H9 (cell line): ENCODE data around the gene SDR9C7. TPM values are rescaled to one million over a fixed set of nuclear protein-coding genes. Genes with fewer than 3 reads are reported as not detected.

ENCODE experiments used
- DNase-seq: peaks from one replicate; pipeline ENCODE4 v3.0.0-alpha.2; 2017
- H2AFZ ChIP-seq: one replicate; pipeline ENCODE4 v1.6.1; 2013; ENCODE audit warnings: mild to moderate bottlenecking, low read length, control low read depth, moderate library complexity
- H2AK5ac ChIP-seq: 2 replicates; pipeline ENCODE4 v1.6.1; 2013; ENCODE audit warnings: low read length, control low read depth, mixed read lengths; ENCODE audit not compliant: insufficient read length
- H2BK120ac ChIP-seq: one replicate; pipeline ENCODE4 v1.6.1; 2013; ENCODE audit warnings: low read depth, mild to moderate bottlenecking, low read length, control low read depth, inconsistent platforms; ENCODE audit not compliant: poor library complexity, severe bottlenecking
- H2BK12ac ChIP-seq: 2 replicates; pipeline ENCODE4 v1.6.1; 2013; ENCODE audit warnings: low read length, control low read depth, mixed read lengths, low read depth; ENCODE audit not compliant: insufficient read length
- H2BK15ac ChIP-seq: 2 replicates; pipeline ENCODE4 v1.6.1; 2013; ENCODE audit warnings: low read depth, low read length, control low read depth
- H2BK20ac ChIP-seq: one replicate; pipeline ENCODE4 v1.6.1; 2013; ENCODE audit warnings: low read depth, mild to moderate bottlenecking, low read length, control low read depth, inconsistent platforms; ENCODE audit not compliant: poor library complexity, severe bottlenecking
- H2BK5ac ChIP-seq: 2 replicates; pipeline ENCODE4 v1.6.1; 2013; ENCODE audit warnings: low read length, control low read depth, mixed read lengths; ENCODE audit not compliant: insufficient read length
- H3K14ac ChIP-seq: 2 replicates; pipeline ENCODE4 v1.6.1; 2013; ENCODE audit warnings: low read length, control low read depth; ENCODE audit not compliant: insufficient read depth
- H3K18ac ChIP-seq: 2 replicates; pipeline ENCODE4 v1.6.1; 2013; ENCODE audit warnings: low read depth, mild to moderate bottlenecking, mixed read lengths, low read length, control low read depth; ENCODE audit not compliant: insufficient read length
- H3K23ac ChIP-seq: 2 replicates; pipeline ENCODE4 v1.6.1; 2013; ENCODE audit warnings: low read length, control low read depth, mixed read lengths, low read depth; ENCODE audit not compliant: insufficient read length
- H3K23me2 ChIP-seq: 2 replicates; pipeline ENCODE4 v1.6.1; 2013; ENCODE audit warnings: low read depth, mild to moderate bottlenecking, mixed read lengths, low read length, control low read depth; ENCODE audit not compliant: insufficient read length, poor library complexity, severe bottlenecking
- H3K27ac ChIP-seq: 2 replicates; pipeline ENCODE4 v1.5.1; 2013; ENCODE audit warnings: low read length, control low read depth, mixed read lengths, low read depth; ENCODE audit not compliant: insufficient read length
- H3K27me3 ChIP-seq: 2 replicates; pipeline ENCODE4 v1.6.1; 2013; ENCODE audit warnings: low read length, control low read depth, inconsistent platforms; ENCODE audit not compliant: insufficient read depth
- H3K4ac ChIP-seq: 2 replicates; pipeline ENCODE4 v1.6.1; 2013; ENCODE audit warnings: low read depth, mild to moderate bottlenecking, control low read depth, inconsistent platforms, low read length, moderate library complexity
- H3K4me1 ChIP-seq: 2 replicates; pipeline ENCODE4 v1.6.1; 2013; ENCODE audit warnings: low read length, control low read depth, inconsistent platforms; ENCODE audit not compliant: insufficient read depth
- H3K4me2 ChIP-seq: 2 replicates; pipeline ENCODE4 v1.6.1; 2013; ENCODE audit warnings: low read length, control low read depth, mixed read lengths; ENCODE audit not compliant: insufficient read length, insufficient read depth
- H3K56ac ChIP-seq: 2 replicates; pipeline ENCODE4 v1.6.1; 2013; ENCODE audit warnings: low read depth, mild to moderate bottlenecking, mixed read lengths, low read length, control low read depth; ENCODE audit not compliant: insufficient read length
- H3K79me1 ChIP-seq: 2 replicates; pipeline ENCODE4 v1.6.1; 2013; ENCODE audit warnings: low read depth, mild to moderate bottlenecking, moderate library complexity, low read length, control low read depth, inconsistent platforms; ENCODE audit not compliant: insufficient read depth, poor library complexity, severe bottlenecking
- H3K79me2 ChIP-seq: 2 replicates; pipeline ENCODE4 v1.6.1; 2013; ENCODE audit warnings: low read length, control low read depth, inconsistent platforms; ENCODE audit not compliant: insufficient read depth
- H3K9ac ChIP-seq: 2 replicates; pipeline ENCODE4 v1.6.1; 2013; ENCODE audit warnings: low read length, control low read depth, mixed read lengths; ENCODE audit not compliant: insufficient read length; ENCODE audit errors: extremely low read depth
- H3K9me3 ChIP-seq: one replicate; pipeline ENCODE4 v1.6.1; 2013; ENCODE audit warnings: low read depth, low read length, inconsistent platforms; ENCODE audit not compliant: control insufficient read depth
- H3T11ph ChIP-seq: one replicate; pipeline ENCODE4 v1.6.1; 2013; ENCODE audit warnings: mild to moderate bottlenecking, low read length, control low read depth, inconsistent platforms
- H4K20me1 ChIP-seq: one replicate; pipeline ENCODE4 v1.6.1; 2013; ENCODE audit not compliant: control insufficient read depth, insufficient read length, insufficient read depth
- H4K5ac ChIP-seq: 2 replicates; pipeline ENCODE4 v1.6.1; 2013; ENCODE audit warnings: low read depth, mild to moderate bottlenecking, mixed read lengths, low read length, control low read depth; ENCODE audit not compliant: insufficient read length
- H4K8ac ChIP-seq: replicated peaks from 2 replicates; pipeline ENCODE4 v1.6.1; 2013; ENCODE audit warnings: low read length, control low read depth, mixed read lengths, low read depth; ENCODE audit not compliant: insufficient read length
- H4K91ac ChIP-seq: 2 replicates; pipeline ENCODE4 v1.6.1; 2013; ENCODE audit warnings: low read depth, mild to moderate bottlenecking, moderate library complexity, mixed read lengths, low read length, control low read depth; ENCODE audit not compliant: insufficient read length
- H3K27ac Mint-ChIP-seq, 3 experiments: 2 replicates in 2 of 3; 3 replicates in 1 of 3; pipeline ENCODE4 v1.8.0; 2020 to 2021; ENCODE audit warnings: mixed read lengths in 3 of 3, mild to moderate bottlenecking in 1 of 3, moderate library complexity in 1 of 3
- H3K27me3 Mint-ChIP-seq: 2 replicates; pipeline ENCODE4 v1.8.0; 2021; ENCODE audit warnings: low read depth, mild to moderate bottlenecking, moderate library complexity, mixed read lengths
- H3K36me3 Mint-ChIP-seq, 3 experiments: 2 replicates in 2 of 3; 3 replicates in 1 of 3; pipeline ENCODE4 v1.8.0; 2020 to 2021; ENCODE audit warnings: low read depth in 3 of 3, mixed read lengths in 3 of 3; ENCODE audit not compliant: insufficient read depth in 1 of 3
- H3K4me1 Mint-ChIP-seq, 2 experiments: 2 replicates each; pipeline ENCODE4 v1.8.0; 2020; ENCODE audit warnings: mixed read lengths in 2 of 2
- H3K4me3 Mint-ChIP-seq, 2 experiments: 2 replicates in 1 of 2; 3 replicates in 1 of 2; pipeline ENCODE4 v1.8.0; 2020 to 2021; ENCODE audit warnings: mild to moderate bottlenecking in 2 of 2, mixed read lengths in 2 of 2, moderate library complexity in 1 of 2
- H3K9me3 Mint-ChIP-seq, 2 experiments: 2 replicates in 1 of 2; 3 replicates in 1 of 2; pipeline ENCODE4 v1.8.0; 2020; ENCODE audit warnings: mild to moderate bottlenecking in 2 of 2, mixed read lengths in 2 of 2, moderate library complexity in 1 of 2
- CTCF ChIP-seq: fragments of 200-600 bp; sonication (generic); conservative IDR thresholded peaks from 3 replicates; pipeline ENCODE4 v1.8.0; 2021; ENCODE audit warnings: antibody characterized with exemption, mild to moderate bottlenecking
- WGBS: extraction: QIAGEN DNeasy Blood & Tissue Kit; methylation state at CpG from one replicate; pipeline ENCODE4 v1.1.7; 2013; ENCODE audit warnings: missing lambda C conversion rate, low lambda C conversion rate, mixed read lengths; ENCODE audit not compliant: insufficient read length; ENCODE audit errors: extremely low coverage; 5-methylcytosine and 5-hydroxymethylcytosine counted together
- total RNA-seq: library from RNA; stranded (reverse); gene quantifications from 2 replicates; pipeline ENCODE4 v1.2.1, GENCODE V29; 2021

The SDR9C7 gene
- total RNA-seq, 1 experiment from 2014 or later: not detected

GRCh38 chr12:56922031-56922430 lies 12.2 kb downstream of the SDR9C7 start:
- H3K36me3 Mint-ChIP-seq: no peaks in the 10 kb centered on the region; a peak in 1 of 7 replicates
- no peak overlapping the region for H3K4ac ChIP-seq
- no peak overlapping the region for H2BK20ac ChIP-seq
- no peak overlapping the region for H4K8ac ChIP-seq
- no peak overlapping the region for H2BK15ac ChIP-seq
- no peak overlapping the region for H3K4me2 ChIP-seq
- H3K14ac ChIP-seq: no peak overlapping the region
- no peak overlapping the region for H3K18ac ChIP-seq
- no peak overlapping the region for H3K27ac Mint-ChIP-seq
- H3K79me2 ChIP-seq: no peaks in the 10 kb centered on the region
- no peak overlapping the region for H2BK5ac ChIP-seq
- no peak overlapping the region for H3K9ac ChIP-seq
- no peak overlapping the region for H3K27ac ChIP-seq
- H3K27me3 Mint-ChIP-seq: peaks cover 18% of the 10 kb centered on the region
- H2AFZ ChIP-seq: no peak overlapping the region
- no peak overlapping the region for H2BK12ac ChIP-seq
- no CpG with 5 or more reads among the region's 1 CpG for WGBS
- peaks cover 4 to 6% of the 10 kb centered on the region in 2 experiments; a peak in 3 of 5 replicates for H3K9me3 Mint-ChIP-seq
- H2AK5ac ChIP-seq: no peak overlapping the region
- H3K79me1 ChIP-seq: no peaks in the 10 kb centered on the region
- no peak overlapping the region for H3K4me3 Mint-ChIP-seq
- H3K9me3 ChIP-seq: no peaks in the 10 kb centered on the region
- no peak overlapping the region for H4K91ac ChIP-seq
- no peak overlapping the region for H3K56ac ChIP-seq
- no peaks in the 10 kb centered on the region for H4K20me1 ChIP-seq
- no peaks in the 10 kb centered on the region for H3K4me1 Mint-ChIP-seq
- no peak overlapping the region for H3T11ph ChIP-seq
- no peak overlapping the region for H3K23ac ChIP-seq
- H3K4me1 ChIP-seq: no peaks in the 10 kb centered on the region
- no peak for DNase-seq
- no peaks in the 10 kb centered on the region for H3K23me2 ChIP-seq
- H4K5ac ChIP-seq: no peak overlapping the region
- H2BK120ac ChIP-seq: no peak overlapping the region
- H3K27me3 ChIP-seq: no peaks in the 10 kb centered on the region
- no peak for TF ChIP-seq CTCF
